Measurements from ENCODE around the gene TCERG1L. TPM values are rescaled to one million over a fixed set of nuclear protein-coding genes. Genes with fewer than 3 reads are reported as not detected.

Gene TCERG1L
- total RNA-seq, 1 experiment from 2014 or later = not detected

- DNase-seq = no peak
- Mint-ChIP-seq H3K36me3 (ENCODE audit: insufficient read depth, unreplicated experiment) (no peaks in the 10 kb centered on the region), H3K4me3 (ENCODE audit: low read depth, unreplicated experiment) (no peak overlapping the region), H3K27ac (ENCODE audit: unreplicated experiment) (no peak overlapping the region), H3K27me3 (ENCODE audit: unreplicated experiment) (no peaks in the 10 kb centered on the region), H3K9me3 (ENCODE audit: low read depth, unreplicated experiment) (peaks cover 7% of the 10 kb centered on the region), H3K4me1 (ENCODE audit: low read depth, unreplicated experiment) (no peaks in the 10 kb centered on the region)
- BruUV-seq (replicated peaks) = no TSS peak
- CTCF ChIA-PET = no interaction called here
- intact Hi-C loops (cut with micrococcal nuclease; ENCODE audit: unreplicated experiment) = no loop called here
- TF ChIP-seq CTCF (IDR thresholded peaks at IDR 0.05; ENCODE audit: unreplicated experiment) = no peak
Observed at GRCh38 chr10:131134001-131134576, 177.4 kb downstream of the TCERG1L start.

- no TSS peak for BruUV-seq (replicated peaks)
- CTCF ChIA-PET = no interaction called here
- DNase-seq = no peak
- H3K27ac Mint-ChIP-seq (ENCODE audit: unreplicated experiment) = no peak overlapping the region
- no peak overlapping the region for H3K4me3 Mint-ChIP-seq (ENCODE audit: low read depth, unreplicated experiment)
- no peaks in the 10 kb centered on the region for H3K36me3 Mint-ChIP-seq (ENCODE audit: insufficient read depth, unreplicated experiment)
- H3K9me3 Mint-ChIP-seq (ENCODE audit: low read depth, unreplicated experiment) = peaks cover 10% of the 10 kb centered on the region
- TF ChIP-seq CTCF (IDR thresholded peaks at IDR 0.05; ENCODE audit: unreplicated experiment) = no peak
- H3K4me1 Mint-ChIP-seq (ENCODE audit: low read depth, unreplicated experiment) = no peaks in the 10 kb centered on the region
- H3K27me3 Mint-ChIP-seq (ENCODE audit: unreplicated experiment) = no peaks in the 10 kb centered on the region
- intact Hi-C loops (cut with micrococcal nuclease; ENCODE audit: unreplicated experiment) = no loop called here
Observed at GRCh38 chr10:131132681-131133080, 178.8 kb downstream of the TCERG1L start.

- TF ChIP-seq CTCF (IDR thresholded peaks at IDR 0.05; ENCODE audit: unreplicated experiment) = no peak
- no peak for DNase-seq
- H3K27ac Mint-ChIP-seq (ENCODE audit: unreplicated experiment) = no peak overlapping the region
- H3K4me1 Mint-ChIP-seq (ENCODE audit: low read depth, unreplicated experiment) = no peaks in the 10 kb centered on the region
- intact Hi-C loops (cut with micrococcal nuclease; ENCODE audit: unreplicated experiment) = no loop called here
- H3K9me3 Mint-ChIP-seq (ENCODE audit: low read depth, unreplicated experiment) = peaks cover 10% of the 10 kb centered on the region
- CTCF ChIA-PET = no interaction called here
- no peaks in the 10 kb centered on the region for H3K27me3 Mint-ChIP-seq (ENCODE audit: unreplicated experiment)
- BruUV-seq (replicated peaks) = no TSS peak
- no peaks in the 10 kb centered on the region for H3K36me3 Mint-ChIP-seq (ENCODE audit: insufficient read depth, unreplicated experiment)
- H3K4me3 Mint-ChIP-seq (ENCODE audit: low read depth, unreplicated experiment) = no peak overlapping the region
Observed at GRCh38 chr10:131131726-131132591, 179.6 kb downstream of the TCERG1L start.

GRCh38 chr10:131130025-131130424 lies 181.5 kb downstream of the TCERG1L start:
- CTCF ChIA-PET = no interaction called here
- intact Hi-C loops (cut with micrococcal nuclease; ENCODE audit: unreplicated experiment) = no loop called here

More at GRCh38 chr10:131130025-131130424, 181.5 kb downstream of the TCERG1L start:
- peaks cover 10% of the 10 kb centered on the region for H3K9me3 Mint-ChIP-seq (ENCODE audit: low read depth, unreplicated experiment)
- DNase-seq = no peak
- H3K4me3 Mint-ChIP-seq (ENCODE audit: low read depth, unreplicated experiment) = no peak overlapping the region
- H3K36me3 Mint-ChIP-seq (ENCODE audit: insufficient read depth, unreplicated experiment) = peaks cover 2% of the 10 kb centered on the region
- no TSS peak for BruUV-seq (replicated peaks)
- no peaks in the 10 kb centered on the region for H3K4me1 Mint-ChIP-seq (ENCODE audit: low read depth, unreplicated experiment)
- no peak overlapping the region for H3K27ac Mint-ChIP-seq (ENCODE audit: unreplicated experiment)
- H3K27me3 Mint-ChIP-seq (ENCODE audit: unreplicated experiment) = no peaks in the 10 kb centered on the region
- no peak for TF ChIP-seq CTCF (IDR thresholded peaks at IDR 0.05; ENCODE audit: unreplicated experiment)

All from Calu3 (cell line).